H9 (cell line): ENCODE data around the gene SPRR5. TPM values are rescaled to one million over a fixed set of nuclear protein-coding genes. Genes with fewer than 3 reads are reported as not detected.

Experiments
- DNase-seq: peaks from one replicate; pipeline ENCODE4 v3.0.0-alpha.2; 2017
- H2AFZ ChIP-seq: one replicate; pipeline ENCODE4 v1.6.1; 2013; ENCODE audit warnings: mild to moderate bottlenecking, low read length, control low read depth, moderate library complexity
- H2AK5ac ChIP-seq: 2 replicates; pipeline ENCODE4 v1.6.1; 2013; ENCODE audit warnings: low read length, control low read depth, mixed read lengths; ENCODE audit not compliant: insufficient read length
- H2BK120ac ChIP-seq: one replicate; pipeline ENCODE4 v1.6.1; 2013; ENCODE audit warnings: low read depth, mild to moderate bottlenecking, low read length, control low read depth, inconsistent platforms; ENCODE audit not compliant: poor library complexity, severe bottlenecking
- H2BK12ac ChIP-seq: 2 replicates; pipeline ENCODE4 v1.6.1; 2013; ENCODE audit warnings: low read length, control low read depth, mixed read lengths, low read depth; ENCODE audit not compliant: insufficient read length
- H2BK15ac ChIP-seq: 2 replicates; pipeline ENCODE4 v1.6.1; 2013; ENCODE audit warnings: low read depth, low read length, control low read depth
- H2BK20ac ChIP-seq: one replicate; pipeline ENCODE4 v1.6.1; 2013; ENCODE audit warnings: low read depth, mild to moderate bottlenecking, low read length, control low read depth, inconsistent platforms; ENCODE audit not compliant: poor library complexity, severe bottlenecking
- H2BK5ac ChIP-seq: 2 replicates; pipeline ENCODE4 v1.6.1; 2013; ENCODE audit warnings: low read length, control low read depth, mixed read lengths; ENCODE audit not compliant: insufficient read length
- H3K14ac ChIP-seq: 2 replicates; pipeline ENCODE4 v1.6.1; 2013; ENCODE audit warnings: low read length, control low read depth; ENCODE audit not compliant: insufficient read depth
- H3K18ac ChIP-seq: 2 replicates; pipeline ENCODE4 v1.6.1; 2013; ENCODE audit warnings: low read depth, mild to moderate bottlenecking, mixed read lengths, low read length, control low read depth; ENCODE audit not compliant: insufficient read length
- H3K23ac ChIP-seq: 2 replicates; pipeline ENCODE4 v1.6.1; 2013; ENCODE audit warnings: low read length, control low read depth, mixed read lengths, low read depth; ENCODE audit not compliant: insufficient read length
- H3K23me2 ChIP-seq: 2 replicates; pipeline ENCODE4 v1.6.1; 2013; ENCODE audit warnings: low read depth, mild to moderate bottlenecking, mixed read lengths, low read length, control low read depth; ENCODE audit not compliant: insufficient read length, poor library complexity, severe bottlenecking
- H3K27ac ChIP-seq: 2 replicates; pipeline ENCODE4 v1.5.1; 2013; ENCODE audit warnings: low read length, control low read depth, mixed read lengths, low read depth; ENCODE audit not compliant: insufficient read length
- H3K27me3 ChIP-seq: 2 replicates; pipeline ENCODE4 v1.6.1; 2013; ENCODE audit warnings: low read length, control low read depth, inconsistent platforms; ENCODE audit not compliant: insufficient read depth
- H3K4ac ChIP-seq: 2 replicates; pipeline ENCODE4 v1.6.1; 2013; ENCODE audit warnings: low read depth, mild to moderate bottlenecking, control low read depth, inconsistent platforms, low read length, moderate library complexity
- H3K4me1 ChIP-seq: 2 replicates; pipeline ENCODE4 v1.6.1; 2013; ENCODE audit warnings: low read length, control low read depth, inconsistent platforms; ENCODE audit not compliant: insufficient read depth
- H3K4me2 ChIP-seq: 2 replicates; pipeline ENCODE4 v1.6.1; 2013; ENCODE audit warnings: low read length, control low read depth, mixed read lengths; ENCODE audit not compliant: insufficient read length, insufficient read depth
- H3K56ac ChIP-seq: 2 replicates; pipeline ENCODE4 v1.6.1; 2013; ENCODE audit warnings: low read depth, mild to moderate bottlenecking, mixed read lengths, low read length, control low read depth; ENCODE audit not compliant: insufficient read length
- H3K79me1 ChIP-seq: 2 replicates; pipeline ENCODE4 v1.6.1; 2013; ENCODE audit warnings: low read depth, mild to moderate bottlenecking, moderate library complexity, low read length, control low read depth, inconsistent platforms; ENCODE audit not compliant: insufficient read depth, poor library complexity, severe bottlenecking
- H3K79me2 ChIP-seq: 2 replicates; pipeline ENCODE4 v1.6.1; 2013; ENCODE audit warnings: low read length, control low read depth, inconsistent platforms; ENCODE audit not compliant: insufficient read depth
- H3K9ac ChIP-seq: 2 replicates; pipeline ENCODE4 v1.6.1; 2013; ENCODE audit warnings: low read length, control low read depth, mixed read lengths; ENCODE audit not compliant: insufficient read length; ENCODE audit errors: extremely low read depth
- H3K9me3 ChIP-seq: one replicate; pipeline ENCODE4 v1.6.1; 2013; ENCODE audit warnings: low read depth, low read length, inconsistent platforms; ENCODE audit not compliant: control insufficient read depth
- H3T11ph ChIP-seq: one replicate; pipeline ENCODE4 v1.6.1; 2013; ENCODE audit warnings: mild to moderate bottlenecking, low read length, control low read depth, inconsistent platforms
- H4K20me1 ChIP-seq: one replicate; pipeline ENCODE4 v1.6.1; 2013; ENCODE audit not compliant: control insufficient read depth, insufficient read length, insufficient read depth
- H4K5ac ChIP-seq: 2 replicates; pipeline ENCODE4 v1.6.1; 2013; ENCODE audit warnings: low read depth, mild to moderate bottlenecking, mixed read lengths, low read length, control low read depth; ENCODE audit not compliant: insufficient read length
- H4K8ac ChIP-seq: replicated peaks from 2 replicates; pipeline ENCODE4 v1.6.1; 2013; ENCODE audit warnings: low read length, control low read depth, mixed read lengths, low read depth; ENCODE audit not compliant: insufficient read length
- H4K91ac ChIP-seq: 2 replicates; pipeline ENCODE4 v1.6.1; 2013; ENCODE audit warnings: low read depth, mild to moderate bottlenecking, moderate library complexity, mixed read lengths, low read length, control low read depth; ENCODE audit not compliant: insufficient read length
- H3K27ac Mint-ChIP-seq, 3 experiments: 2 replicates in 2 of 3; 3 replicates in 1 of 3; pipeline ENCODE4 v1.8.0; 2020 to 2021; ENCODE audit warnings: mixed read lengths in 3 of 3, mild to moderate bottlenecking in 1 of 3, moderate library complexity in 1 of 3
- H3K27me3 Mint-ChIP-seq: 2 replicates; pipeline ENCODE4 v1.8.0; 2021; ENCODE audit warnings: low read depth, mild to moderate bottlenecking, moderate library complexity, mixed read lengths
- H3K36me3 Mint-ChIP-seq, 3 experiments: 2 replicates in 2 of 3; 3 replicates in 1 of 3; pipeline ENCODE4 v1.8.0; 2020 to 2021; ENCODE audit warnings: low read depth in 3 of 3, mixed read lengths in 3 of 3; ENCODE audit not compliant: insufficient read depth in 1 of 3
- H3K4me1 Mint-ChIP-seq, 2 experiments: 2 replicates each; pipeline ENCODE4 v1.8.0; 2020; ENCODE audit warnings: mixed read lengths in 2 of 2
- H3K4me3 Mint-ChIP-seq, 2 experiments: 2 replicates in 1 of 2; 3 replicates in 1 of 2; pipeline ENCODE4 v1.8.0; 2020 to 2021; ENCODE audit warnings: mild to moderate bottlenecking in 2 of 2, mixed read lengths in 2 of 2, moderate library complexity in 1 of 2
- H3K9me3 Mint-ChIP-seq, 2 experiments: 2 replicates in 1 of 2; 3 replicates in 1 of 2; pipeline ENCODE4 v1.8.0; 2020; ENCODE audit warnings: mild to moderate bottlenecking in 2 of 2, mixed read lengths in 2 of 2, moderate library complexity in 1 of 2
- WGBS: extraction: QIAGEN DNeasy Blood & Tissue Kit; methylation state at CpG from one replicate; pipeline ENCODE4 v1.1.7; 2013; ENCODE audit warnings: missing lambda C conversion rate, low lambda C conversion rate, mixed read lengths; ENCODE audit not compliant: insufficient read length; ENCODE audit errors: extremely low coverage; 5-methylcytosine and 5-hydroxymethylcytosine counted together
- total RNA-seq: library from RNA; stranded (reverse); gene quantifications from 2 replicates; pipeline ENCODE4 v1.2.1, GENCODE V29; 2021
- TF ChIP-seq, protein P1 (sequence below): fragments of 200-600 bp; sonication (generic); conservative IDR thresholded peaks from 3 replicates; pipeline ENCODE4 v1.8.0; 2021; ENCODE audit warnings: antibody characterized with exemption, mild to moderate bottlenecking

The SPRR5 gene
- total RNA-seq, 1 experiment from 2014 or later, result not detected

DNA sequence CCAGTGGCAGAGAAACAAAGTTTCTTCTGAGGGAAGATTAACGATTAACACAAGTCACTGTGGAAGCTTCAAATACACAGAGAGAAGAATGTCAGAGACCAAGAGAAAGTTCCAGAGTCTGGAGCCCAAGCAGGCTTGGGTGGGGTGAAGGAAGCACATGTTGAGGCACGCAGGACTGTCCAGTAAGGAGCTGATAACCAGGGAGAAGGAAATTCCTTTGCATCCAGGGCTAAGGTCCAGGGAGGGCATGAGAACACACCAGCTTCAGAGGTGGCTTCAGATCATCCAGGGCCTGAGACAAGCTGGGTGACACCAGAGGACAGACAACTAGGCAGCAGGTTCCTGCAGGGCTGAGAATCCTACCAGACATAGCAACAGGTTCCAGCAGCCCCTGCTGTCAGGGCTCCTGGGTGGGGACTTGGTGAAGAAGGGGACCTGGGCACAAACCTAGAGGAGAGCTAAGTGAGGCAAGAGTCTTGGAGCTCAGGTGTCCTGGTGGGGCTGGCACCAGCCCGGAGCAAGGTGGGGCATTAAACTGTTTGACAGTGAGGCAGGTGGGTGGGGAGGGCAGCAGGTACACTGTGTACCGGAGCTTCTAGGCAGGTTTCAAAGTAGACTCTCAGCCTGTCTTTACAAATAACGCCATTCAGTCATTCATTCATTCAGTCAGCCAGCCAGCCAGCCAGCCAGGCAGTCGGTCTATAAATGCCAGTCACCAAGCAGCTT, 34.3 kb downstream of the SPRR5 start:
- no peak overlapping the region for H2AK5ac ChIP-seq
- H4K91ac ChIP-seq, result no peak overlapping the region
- no peak overlapping the region for H3K27ac ChIP-seq
- peaks cover 3 to 14% of the 10 kb centered on the region in 2 experiments; a peak in 3 of 5 replicates for H3K9me3 Mint-ChIP-seq
- H3K9ac ChIP-seq, result no peak overlapping the region
- H3K79me1 ChIP-seq, result no peaks in the 10 kb centered on the region
- no peak overlapping the region for H2BK12ac ChIP-seq
- H3K23ac ChIP-seq, result no peak overlapping the region
- H3K4me3 Mint-ChIP-seq, result no peak overlapping the region
- H3K27me3 Mint-ChIP-seq, result peaks cover 45% of the 10 kb centered on the region
- no peaks in the 10 kb centered on the region; a peak in 1 of 7 replicates for H3K36me3 Mint-ChIP-seq
- no peak overlapping the region for H3K56ac ChIP-seq
- H2AFZ ChIP-seq, result no peak overlapping the region
- no peaks in the 10 kb centered on the region for H3K4me1 Mint-ChIP-seq
- TF ChIP-seq, protein P1, sequence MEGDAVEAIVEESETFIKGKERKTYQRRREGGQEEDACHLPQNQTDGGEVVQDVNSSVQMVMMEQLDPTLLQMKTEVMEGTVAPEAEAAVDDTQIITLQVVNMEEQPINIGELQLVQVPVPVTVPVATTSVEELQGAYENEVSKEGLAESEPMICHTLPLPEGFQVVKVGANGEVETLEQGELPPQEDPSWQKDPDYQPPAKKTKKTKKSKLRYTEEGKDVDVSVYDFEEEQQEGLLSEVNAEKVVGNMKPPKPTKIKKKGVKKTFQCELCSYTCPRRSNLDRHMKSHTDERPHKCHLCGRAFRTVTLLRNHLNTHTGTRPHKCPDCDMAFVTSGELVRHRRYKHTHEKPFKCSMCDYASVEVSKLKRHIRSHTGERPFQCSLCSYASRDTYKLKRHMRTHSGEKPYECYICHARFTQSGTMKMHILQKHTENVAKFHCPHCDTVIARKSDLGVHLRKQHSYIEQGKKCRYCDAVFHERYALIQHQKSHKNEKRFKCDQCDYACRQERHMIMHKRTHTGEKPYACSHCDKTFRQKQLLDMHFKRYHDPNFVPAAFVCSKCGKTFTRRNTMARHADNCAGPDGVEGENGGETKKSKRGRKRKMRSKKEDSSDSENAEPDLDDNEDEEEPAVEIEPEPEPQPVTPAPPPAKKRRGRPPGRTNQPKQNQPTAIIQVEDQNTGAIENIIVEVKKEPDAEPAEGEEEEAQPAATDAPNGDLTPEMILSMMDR, result no peak
- no peak overlapping the region for H3T11ph ChIP-seq
- no peak overlapping the region for H2BK120ac ChIP-seq
- H3K4me2 ChIP-seq, result no peak overlapping the region
- no peak overlapping the region for H3K4ac ChIP-seq
- DNase-seq, result no peak
- H4K5ac ChIP-seq, result no peak overlapping the region
- no peak overlapping the region for H2BK15ac ChIP-seq
- no peaks in the 10 kb centered on the region for H3K27me3 ChIP-seq
- H3K9me3 ChIP-seq, result no peaks in the 10 kb centered on the region
- H3K18ac ChIP-seq, result no peak overlapping the region
- no peak overlapping the region for H2BK5ac ChIP-seq
- no peaks in the 10 kb centered on the region for H3K23me2 ChIP-seq
- no peak overlapping the region for H2BK20ac ChIP-seq
- no peak overlapping the region for H4K8ac ChIP-seq
- H4K20me1 ChIP-seq, result no peaks in the 10 kb centered on the region
- WGBS, result no CpG with 5 or more reads among the region's 6 CpGs
- no peaks in the 10 kb centered on the region for H3K4me1 ChIP-seq
- H3K79me2 ChIP-seq, result no peaks in the 10 kb centered on the region
- peak overlapping the region in 1 of 3 experiments; percentile 17; a peak in 1 of 7 replicates for H3K27ac Mint-ChIP-seq
- no peak overlapping the region; the same call in 1 of the 2 replicates for H3K14ac ChIP-seq
